HepG2 (cell line): ENCODE results near the gene RBMY1A1. TPM values are rescaled to one million over a fixed set of nuclear protein-coding genes. Genes with fewer than 3 reads are reported as not detected.

ENCODE experiments used
- ATAC-seq: fragments of 200-7000 bp; cut with Tn5 transposase; 3 replicates; pipeline ENCODE4 v1.9.1; 2020; ENCODE audit warnings: mild to moderate bottlenecking, moderate library complexity
- BruUV-seq: library from RNA; stranded (reverse); fragments of 400-500 nt; replicated peaks from 2 replicates; lab custom pipeline; 2021; lab: Mats Ljungman, UMichigan
- CTCF ChIA-PET: fragments of 300-600 bp; formaldehyde crosslinking; extraction: SDS; loops from one replicate; lab custom pipeline; 2021; ENCODE audit warnings: low total read pairs, inconsistent platforms, low intra/inter-chr PET ratio; lab: Yijun Ruan, JAX
- POLR2A ChIA-PET: fragments of 350-600 bp; sonication (Branson Sonifier 250); formaldehyde crosslinking; loops from one replicate; lab custom pipeline; 2020; ENCODE audit warnings: antibody characterized with exemption, inconsistent platforms; lab: Yijun Ruan, JAX
- DNase-seq: peaks from one replicate; pipeline ENCODE4 v3.0.0-alpha.2; 2015; ENCODE audit warnings: low spot score
- FAIRE-seq: peaks from 3 replicates; lab custom pipeline; 2011; peaks lifted over from hg19 to GRCh38; lab: Jason Lieb, UNC
- H2AFZ ChIP-seq: one replicate; pipeline ENCODE4 v1.6.1; 2011; ENCODE audit warnings: low read length, inconsistent platforms
- H3K27ac ChIP-seq: fragments of 300-600 bp; 3 replicates; pipeline ENCODE4 v1.8.0; 2011; ENCODE audit warnings: mixed run types, mild to moderate bottlenecking, mixed read lengths, low read length, inconsistent platforms; ENCODE audit not compliant: insufficient read depth; ENCODE audit errors: extremely low read length
- H3K27me3 ChIP-seq, 2 experiments: fragments of 200-600 bp in 1 of 2; 2 replicates in 1 of 2; 3 replicates in 1 of 2; pipeline versions ENCODE4 v1.6.0 to v1.8.0; 2011; ENCODE audit warnings: low read length in 2 of 2, mild to moderate bottlenecking in 2 of 2, moderate library complexity in 2 of 2, inconsistent platforms in 1 of 2; ENCODE audit not compliant: insufficient read depth in 2 of 2, control insufficient read depth in 1 of 2
- H3K36me3 ChIP-seq, 2 experiments: fragments of 200-600 bp in 1 of 2; replicated peaks in 1 of 2; 2 replicates in 1 of 2; 3 replicates in 1 of 2; pipeline versions ENCODE4 v1.5.1 to v1.8.0; 2011; ENCODE audit warnings: low read length in 2 of 2, inconsistent platforms in 1 of 2; ENCODE audit not compliant: insufficient read depth in 2 of 2, control insufficient read depth in 1 of 2
- H3K4me1 ChIP-seq: 2 replicates; pipeline ENCODE4 v1.5.1; 2012; ENCODE audit warnings: low read length, inconsistent platforms; ENCODE audit not compliant: insufficient read depth
- H3K4me2 ChIP-seq: 2 replicates; pipeline ENCODE4 v1.6.0; 2011; ENCODE audit warnings: low read depth, low read length, inconsistent platforms
- H3K4me3 ChIP-seq, 3 experiments: fragments of 200-600 bp in 1 of 3; sonication (generic), shearing (Covaris generic) in 1 of 3; replicated peaks in 1 of 3; 2 replicates each; pipeline ENCODE4 v1.5.1; 2011 to 2016; ENCODE audit warnings: low read length in 3 of 3, inconsistent platforms in 2 of 3, low read depth in 2 of 3, mild to moderate bottlenecking in 2 of 3, control low read depth in 1 of 3, mixed read lengths in 1 of 3; ENCODE audit not compliant: insufficient read depth in 1 of 3
- H3K79me2 ChIP-seq: one replicate; pipeline ENCODE4 v1.6.1; 2011; ENCODE audit warnings: low read length, inconsistent platforms; ENCODE audit not compliant: insufficient read depth
- H3K9ac ChIP-seq: 2 replicates; pipeline ENCODE4 v1.6.0; 2011; ENCODE audit warnings: mild to moderate bottlenecking, low read depth, low read length, inconsistent platforms; ENCODE audit not compliant: insufficient read depth
- H3K9me3 ChIP-seq: 2 replicates; pipeline ENCODE4 v1.5.1; 2012; ENCODE audit warnings: mild to moderate bottlenecking, low read length
- H4K20me1 ChIP-seq: 2 replicates; pipeline ENCODE4 v1.6.0; 2011; ENCODE audit warnings: inconsistent platforms, mild to moderate bottlenecking, low read length, moderate library complexity; ENCODE audit not compliant: insufficient read depth
- MYC ChIP-seq: sonication (generic); formaldehyde crosslinking; IDR thresholded peaks from 2 replicates; pipeline ENCODE4 v1.9.0; 2021; ENCODE audit warnings: missing genetic modification reagents, borderline replicate concordance
- NFKBIZ ChIP-seq: IDR thresholded peaks from 2 replicates; pipeline ENCODE4 v1.6.1; 2018; ENCODE audit warnings: missing genetic modification reagents, missing compliant biosample characterization
- PAWR ChIP-seq: sonication (generic); formaldehyde crosslinking; IDR thresholded peaks from 2 replicates; pipeline ENCODE4 v1.4.0; 2020; ENCODE audit warnings: missing genetic modification reagents, mild to moderate bottlenecking, borderline replicate concordance
- ZBTB38 ChIP-seq: sonication (generic); formaldehyde crosslinking; IDR thresholded peaks from 2 replicates; pipeline ENCODE4 v1.5.1; 2020; ENCODE audit warnings: mild to moderate bottlenecking, missing genetic modification reagents
- ZKSCAN8 ChIP-seq: IDR thresholded peaks from 2 replicates; pipeline ENCODE4 v1.6.1; 2016; ENCODE audit warnings: borderline replicate concordance, missing genetic modification reagents, missing compliant biosample characterization
- ZNF530 ChIP-seq: sonication (generic); formaldehyde crosslinking; IDR thresholded peaks from 2 replicates; pipeline ENCODE4 v1.5.0; 2020; ENCODE audit warnings: low read depth, mild to moderate bottlenecking, missing genetic modification reagents
- ZNF768 ChIP-seq: sonication (generic); formaldehyde crosslinking; IDR thresholded peaks from 2 replicates; pipeline ENCODE4 v1.4.0; 2020; ENCODE audit warnings: missing genetic modification reagents
- ZNF883 ChIP-seq: sonication (generic); formaldehyde crosslinking; IDR thresholded peaks from 2 replicates; pipeline ENCODE4 v1.5.1; 2020; ENCODE audit warnings: mild to moderate bottlenecking, missing genetic modification reagents; ENCODE audit errors: not compliant biosample characterization
- ZSCAN22 ChIP-seq: sonication (generic); formaldehyde crosslinking; IDR thresholded peaks from 2 replicates; pipeline ENCODE4 v1.4.0; 2020; ENCODE audit warnings: mild to moderate bottlenecking, missing genetic modification reagents
- ZSCAN25 ChIP-seq: sonication (generic); formaldehyde crosslinking; IDR thresholded peaks from 2 replicates; pipeline ENCODE4 v1.8.0; 2022; ENCODE audit warnings: mild to moderate bottlenecking, missing genetic modification reagents
- WGBS: methylation state at CpG from one replicate; pipeline ENCODE4 v1.1.6; 2017; ENCODE audit warnings: low lambda C conversion rate; 5-methylcytosine and 5-hydroxymethylcytosine counted together
- in situ Hi-C: cut with HindIII; loops from 2 replicates; pipeline ENCODE4 v1.10.0; 2017; ENCODE audit warnings: low pct_unique_long_range_greater_than_20kb; ENCODE audit not compliant: extremely low pct_ligation_motif_present
- intact Hi-C: fragments of 100-400 bp; cut with micrococcal nuclease; formaldehyde crosslinking; loops from one replicate; pipeline ENCODE4 v1.10.0; 2022; ENCODE audit not compliant: unreplicated experiment
- polyA plus RNA-seq, 8 experiments: library from polyadenylated mRNA; depleted of rRNA in 3 of 8; stranded (reverse) in 7 of 8; unstranded in 1 of 8; fragments of >200 nt; fragmentation: Illumina TruSeq in 4 of 8; extraction: Trizol in 4 of 8; gene quantifications; 2 replicates each; pipeline versions ENCODE4 v1.2.1 to v1.2.3, GENCODE V29; 2011 to 2016; ENCODE audit warnings: low read depth in 4 of 8, missing spikeins in 1 of 8, mixed read lengths in 1 of 8; ENCODE audit not compliant: insufficient read depth in 1 of 8
- total RNA-seq, 5 experiments: library from RNA; depleted of rRNA; stranded (reverse); fragments of >200 nt; fragmentation: Illumina TruSeq; extraction: Trizol; gene quantifications; 2 replicates each; pipeline ENCODE4 v1.2.3, GENCODE V29; 2016; ENCODE audit warnings: low read depth in 1 of 5
- TF ChIP-seq, protein P1 (sequence below): sonication (generic); formaldehyde crosslinking; conservative IDR thresholded peaks from 2 replicates; pipeline ENCODE4 v1.4.0; 2020; ENCODE audit warnings: missing genetic modification reagents
- TF ChIP-seq, protein P2 (sequence below): sonication (generic); formaldehyde crosslinking; IDR thresholded peaks from 2 replicates; pipeline ENCODE4 v1.4.0; 2020; ENCODE audit warnings: missing genetic modification reagents
- TF ChIP-seq, protein P3 (sequence below): sonication (generic); formaldehyde crosslinking; IDR thresholded peaks from 2 replicates; pipeline ENCODE4 v1.4.0; 2020; ENCODE audit warnings: mild to moderate bottlenecking, missing genetic modification reagents

Gene RBMY1A1
- total and polyA plus RNA-seq, 2 of the 13 experiments (the other 11 are each of a cell fraction or from before 2014, with no cell fraction given), result not detected

DNA sequence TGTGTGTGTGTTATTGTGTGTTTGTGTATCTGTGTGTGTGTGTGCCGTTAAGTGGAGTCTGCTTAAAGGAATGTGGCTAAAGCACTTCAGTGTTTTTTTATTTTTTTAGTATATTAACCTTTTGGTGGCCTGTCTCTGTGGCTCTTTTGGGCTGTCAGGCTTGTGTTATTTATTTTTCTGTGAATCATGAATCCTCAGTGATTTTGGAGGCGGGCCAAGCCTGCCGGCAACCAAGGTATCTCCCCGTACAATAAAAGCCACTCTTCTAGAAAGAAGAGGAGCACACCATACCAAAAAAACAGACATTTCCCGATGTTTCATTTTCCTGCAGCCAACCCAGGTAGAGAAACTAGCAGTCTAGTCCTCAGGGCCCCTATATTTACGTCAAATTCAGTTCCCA lies 57.4 kb downstream of the RBMY1A1 start:
- 15% methylated on average over 3 of the region's 6 CpGs for WGBS
- FAIRE-seq (no peak), ATAC-seq (no peak), DNase-seq (no peak)
- Histone ChIP-seq H3K4me3 (no peak overlapping the region), H4K20me1 (no peaks in the 10 kb centered on the region), H2AFZ (no peak overlapping the region), H3K4me1 (no peaks in the 10 kb centered on the region), H3K4me2 (no peak overlapping the region), H3K9ac (no peak overlapping the region), H3K9me3 (peaks cover under 1% of the 10 kb centered on the region; the same call in 1 of the 2 replicates), H3K36me3 (no peaks in the 10 kb centered on the region), H3K79me2 (no peaks in the 10 kb centered on the region), H3K27ac (no peak overlapping the region), H3K27me3 (no peaks in the 10 kb centered on the region)
- in situ Hi-C loops, result no loop called here
- POLR2A ChIA-PET, result no interaction called here
- CTCF ChIA-PET, result no interaction called here
- intact Hi-C loops, result no loop called here
- no TSS peak for BruUV-seq
- TF ChIP-seq PAWR (no peak), ZNF768 (CRISPR knock-in tag) (no peak), ZNF530 (CRISPR knock-in tag) (no peak), ZKSCAN8 (CRISPR knock-in tag) (no peak), NFKBIZ (CRISPR knock-in tag) (no peak), MYC (CRISPR knock-in tag) (no peak), ZBTB38 (CRISPR knock-in tag) (no peak), ZNF883 (CRISPR knock-in tag) (no peak), ZSCAN25 (no peak), ZSCAN22 (CRISPR knock-in tag) (no peak)
- TF ChIP-seq, protein P1, sequence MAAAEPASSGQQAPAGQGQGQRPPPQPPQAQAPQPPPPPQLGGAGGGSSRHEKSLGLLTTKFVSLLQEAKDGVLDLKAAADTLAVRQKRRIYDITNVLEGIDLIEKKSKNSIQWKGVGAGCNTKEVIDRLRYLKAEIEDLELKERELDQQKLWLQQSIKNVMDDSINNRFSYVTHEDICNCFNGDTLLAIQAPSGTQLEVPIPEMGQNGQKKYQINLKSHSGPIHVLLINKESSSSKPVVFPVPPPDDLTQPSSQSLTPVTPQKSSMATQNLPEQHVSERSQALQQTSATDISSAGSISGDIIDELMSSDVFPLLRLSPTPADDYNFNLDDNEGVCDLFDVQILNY, result no peak
- TF ChIP-seq, protein P2, sequence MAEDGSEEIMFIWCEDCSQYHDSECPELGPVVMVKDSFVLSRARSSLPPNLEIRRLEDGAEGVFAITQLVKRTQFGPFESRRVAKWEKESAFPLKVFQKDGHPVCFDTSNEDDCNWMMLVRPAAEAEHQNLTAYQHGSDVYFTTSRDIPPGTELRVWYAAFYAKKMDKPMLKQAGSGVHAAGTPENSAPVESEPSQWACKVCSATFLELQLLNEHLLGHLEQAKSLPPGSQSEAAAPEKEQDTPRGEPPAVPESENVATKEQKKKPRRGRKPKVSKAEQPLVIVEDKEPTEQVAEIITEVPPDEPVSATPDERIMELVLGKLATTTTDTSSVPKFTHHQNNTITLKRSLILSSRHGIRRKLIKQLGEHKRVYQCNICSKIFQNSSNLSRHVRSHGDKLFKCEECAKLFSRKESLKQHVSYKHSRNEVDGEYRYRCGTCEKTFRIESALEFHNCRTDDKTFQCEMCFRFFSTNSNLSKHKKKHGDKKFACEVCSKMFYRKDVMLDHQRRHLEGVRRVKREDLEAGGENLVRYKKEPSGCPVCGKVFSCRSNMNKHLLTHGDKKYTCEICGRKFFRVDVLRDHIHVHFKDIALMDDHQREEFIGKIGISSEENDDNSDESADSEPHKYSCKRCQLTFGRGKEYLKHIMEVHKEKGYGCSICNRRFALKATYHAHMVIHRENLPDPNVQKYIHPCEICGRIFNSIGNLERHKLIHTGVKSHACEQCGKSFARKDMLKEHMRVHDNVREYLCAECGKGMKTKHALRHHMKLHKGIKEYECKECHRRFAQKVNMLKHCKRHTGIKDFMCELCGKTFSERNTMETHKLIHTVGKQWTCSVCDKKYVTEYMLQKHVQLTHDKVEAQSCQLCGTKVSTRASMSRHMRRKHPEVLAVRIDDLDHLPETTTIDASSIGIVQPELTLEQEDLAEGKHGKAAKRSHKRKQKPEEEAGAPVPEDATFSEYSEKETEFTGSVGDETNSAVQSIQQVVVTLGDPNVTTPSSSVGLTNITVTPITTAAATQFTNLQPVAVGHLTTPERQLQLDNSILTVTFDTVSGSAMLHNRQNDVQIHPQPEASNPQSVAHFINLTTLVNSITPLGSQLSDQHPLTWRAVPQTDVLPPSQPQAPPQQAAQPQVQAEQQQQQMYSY (CRISPR knock-in tag), result no peak
- TF ChIP-seq, protein P3, sequence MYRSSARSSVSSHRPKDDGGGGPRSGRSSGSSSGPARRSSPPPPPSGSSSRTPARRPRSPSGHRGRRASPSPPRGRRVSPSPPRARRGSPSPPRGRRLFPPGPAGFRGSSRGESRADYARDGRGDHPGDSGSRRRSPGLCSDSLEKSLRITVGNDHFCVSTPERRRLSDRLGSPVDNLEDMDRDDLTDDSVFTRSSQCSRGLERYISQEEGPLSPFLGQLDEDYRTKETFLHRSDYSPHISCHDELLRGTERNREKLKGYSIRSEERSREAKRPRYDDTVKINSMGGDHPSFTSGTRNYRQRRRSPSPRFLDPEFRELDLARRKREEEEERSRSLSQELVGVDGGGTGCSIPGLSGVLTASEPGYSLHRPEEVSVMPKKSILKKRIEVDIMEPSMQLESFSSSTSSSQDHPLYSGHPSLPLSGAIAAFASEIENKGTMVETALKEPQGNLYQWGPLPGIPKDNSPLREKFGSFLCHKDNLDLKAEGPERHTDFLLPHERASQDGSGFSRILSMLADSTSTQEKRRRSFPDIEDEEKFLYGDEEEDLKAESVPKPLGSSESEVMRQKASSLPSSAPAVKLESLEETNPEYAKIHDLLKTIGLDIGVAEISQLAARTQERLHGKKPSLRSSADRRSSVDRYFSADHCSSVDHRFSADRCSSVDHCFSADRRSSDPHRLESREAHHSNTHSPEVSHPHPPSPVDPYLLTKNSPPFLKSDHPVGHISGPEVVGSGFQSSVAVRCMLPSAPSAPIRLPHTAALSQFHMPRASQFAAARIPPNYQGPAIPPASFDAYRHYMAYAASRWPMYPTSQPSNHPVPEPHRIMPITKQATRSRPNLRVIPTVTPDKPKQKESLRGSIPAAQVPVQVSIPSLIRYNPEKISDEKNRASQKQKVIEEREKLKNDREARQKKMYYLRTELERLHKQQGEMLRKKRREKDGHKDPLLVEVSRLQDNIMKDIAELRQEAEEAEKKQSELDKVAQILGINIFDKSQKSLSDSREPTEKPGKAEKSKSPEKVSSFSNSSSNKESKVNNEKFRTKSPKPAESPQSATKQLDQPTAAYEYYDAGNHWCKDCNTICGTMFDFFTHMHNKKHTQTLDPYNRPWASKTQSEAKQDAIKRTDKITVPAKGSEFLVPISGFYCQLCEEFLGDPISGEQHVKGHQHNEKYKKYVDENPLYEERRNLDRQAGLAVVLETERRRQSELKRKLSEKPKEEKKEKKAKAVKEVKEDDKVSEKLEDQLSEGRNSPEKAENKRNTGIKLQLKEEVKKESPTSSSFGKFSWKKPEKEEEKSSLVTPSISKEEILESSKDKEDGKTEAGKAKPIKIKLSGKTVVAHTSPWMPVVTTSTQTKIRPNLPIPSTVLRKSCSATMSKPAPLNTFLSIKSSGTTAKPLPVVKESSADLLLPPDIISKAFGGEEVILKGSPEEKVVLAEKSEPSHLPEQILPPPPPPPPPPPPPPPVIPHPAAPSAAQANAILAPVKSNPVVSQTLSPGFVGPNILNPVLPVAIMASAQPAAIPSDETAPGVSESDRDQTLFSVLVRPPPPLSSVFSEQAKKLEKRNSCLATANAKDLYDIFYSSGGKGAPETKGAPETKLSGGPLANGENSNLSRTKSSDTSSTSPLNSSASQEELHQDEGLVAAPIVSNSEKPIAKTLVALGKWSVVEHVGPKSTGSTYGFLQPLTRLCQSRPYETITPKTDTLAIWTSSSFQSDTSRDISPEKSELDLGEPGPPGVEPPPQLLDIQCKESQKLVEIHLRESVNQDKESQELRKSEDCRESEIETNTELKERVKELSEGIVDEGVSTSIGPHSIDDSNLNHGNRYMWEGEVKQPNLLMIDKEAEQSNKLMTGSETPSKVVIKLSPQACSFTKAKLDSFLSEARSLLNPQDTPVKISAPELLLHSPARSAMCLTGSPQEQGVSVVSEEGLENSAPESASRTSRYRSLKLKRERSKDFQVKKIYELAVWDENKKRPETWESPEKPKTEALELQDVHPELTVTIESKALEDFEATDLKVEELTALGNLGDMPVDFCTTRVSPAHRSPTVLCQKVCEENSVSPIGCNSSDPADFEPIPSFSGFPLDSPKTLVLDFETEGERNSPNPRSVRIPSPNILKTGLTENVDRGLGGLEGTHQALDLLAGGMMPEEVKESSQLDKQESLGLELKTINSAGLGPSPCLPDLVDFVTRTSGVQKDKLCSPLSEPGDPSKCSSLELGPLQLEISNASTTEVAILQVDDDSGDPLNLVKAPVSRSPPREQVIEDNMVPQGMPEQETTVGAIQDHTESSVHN (CRISPR knock-in tag), result no peak
